Smooth muscle cell (in vitro differentiated cells): ENCODE measurements around the gene IL10RB. TPM values are rescaled to one million over a fixed set of nuclear protein-coding genes. Genes with fewer than 3 reads are reported as not detected.

Experiments used
- DNase-seq: peaks from one replicate; lab custom pipeline; 2025; ENCODE audit not compliant: unreplicated experiment; lab: John Stamatoyannopoulos, UW
- H2AFZ ChIP-seq: fragments of 200-600 bp; sonication (generic); 2 replicates; pipeline ENCODE4 v1.6.0; 2016; ENCODE audit warnings: antibody characterized with exemption, low read depth, mild to moderate bottlenecking
- H3F3A ChIP-seq: fragments of 200-600 bp; sonication (generic); 2 replicates; pipeline ENCODE4 v1.6.0; 2017; ENCODE audit warnings: antibody characterized with exemption, low read depth
- H3K27ac ChIP-seq: fragments of 200-600 bp; sonication (generic); 2 replicates; pipeline ENCODE4 v1.5.1; 2016; ENCODE audit warnings: low read depth, mild to moderate bottlenecking
- H3K27me3 ChIP-seq: fragments of 200-600 bp; sonication (generic); 2 replicates; pipeline ENCODE4 v1.6.1; 2016; ENCODE audit warnings: low read depth, mild to moderate bottlenecking
- H3K36me3 ChIP-seq: fragments of 200-600 bp; sonication (generic); 2 replicates; pipeline ENCODE4 v1.5.1; 2016; ENCODE audit warnings: low read depth
- H3K4me1 ChIP-seq: fragments of 200-600 bp; sonication (generic); 2 replicates; pipeline ENCODE4 v1.5.1; 2016; ENCODE audit warnings: low read depth
- H3K4me2 ChIP-seq: fragments of 200-600 bp; sonication (generic); 2 replicates; pipeline ENCODE4 v1.6.0; 2016; ENCODE audit warnings: mild to moderate bottlenecking
- H3K4me3 ChIP-seq: fragments of 200-600 bp; sonication (generic); 2 replicates; pipeline ENCODE4 v1.5.1; 2016; ENCODE audit warnings: mild to moderate bottlenecking
- H3K79me2 ChIP-seq: fragments of 200-600 bp; sonication (generic); 2 replicates; pipeline ENCODE4 v1.6.0; 2016; ENCODE audit warnings: low read depth, mild to moderate bottlenecking
- H3K9ac ChIP-seq: fragments of 200-600 bp; sonication (generic); 2 replicates; pipeline ENCODE4 v1.6.0; 2016; ENCODE audit warnings: low read depth
- H3K9me3 ChIP-seq: fragments of 200-600 bp; sonication (generic); replicated peaks from 2 replicates; pipeline ENCODE4 v1.5.1; 2016; ENCODE audit warnings: low read depth
- H4K20me1 ChIP-seq: fragments of 200-600 bp; sonication (generic); 2 replicates; pipeline ENCODE4 v1.6.0; 2016; ENCODE audit warnings: low read depth
- CTCF ChIP-seq: fragments of 200-600 bp; sonication (generic); IDR thresholded peaks from 2 replicates; pipeline ENCODE4 v1.5.1; 2017; ENCODE audit warnings: borderline replicate concordance, mild to moderate bottlenecking, antibody characterized with exemption; ENCODE audit not compliant: insufficient read depth, poor library complexity, severe bottlenecking
- WGBS: methylation state at CpG from one replicate; pipeline ENCODE4 v1.1.7; 2016; ENCODE audit warnings: low lambda C conversion rate; 5-methylcytosine and 5-hydroxymethylcytosine counted together
- polyA plus RNA-seq: library from polyadenylated mRNA; unstranded; fragments of >200 nt; fragmentation: Nextera tagmentation; extraction: Ambion mirVana; gene quantifications from 2 replicates; pipeline ENCODE4 v1.2.1, GENCODE V29; 2016
- total RNA-seq: library from RNA; depleted of rRNA; stranded (reverse); fragments of >200 nt; gene quantifications from 2 replicates; pipeline ENCODE4 v1.2.3, GENCODE V29; 2014

The IL10RB gene
- total and polyA plus RNA-seq, 2 experiments from 2014 or later, result 34.4 to 40.2 TPM

- H3K27ac ChIP-seq, result no peak overlapping the region
- H3K9ac ChIP-seq, result no peak overlapping the region
- TF ChIP-seq CTCF, result no peak
- H4K20me1 ChIP-seq, result peaks cover 56% of the 10 kb centered on the region
- no peak overlapping the region for H2AFZ ChIP-seq
- H3K27me3 ChIP-seq, result no peaks in the 10 kb centered on the region
- DNase-seq, result no peak
- no peaks in the 10 kb centered on the region for H3K36me3 ChIP-seq
- no peak overlapping the region for H3K4me3 ChIP-seq
- peaks cover 24% of the 10 kb centered on the region for H3K4me1 ChIP-seq
- WGBS, result 80% methylated on average over 3 of the region's 3 CpGs
- H3K9me3 ChIP-seq, result no peaks in the 10 kb centered on the region
- H3K4me2 ChIP-seq, result no peak overlapping the region
- peaks cover 79% of the 10 kb centered on the region for H3K79me2 ChIP-seq
- H3F3A ChIP-seq, result no peaks in the 10 kb centered on the region
Observed at GRCh38 chr21:33234635-33235520, 31.3 kb upstream of the IL10RB start.

GRCh38 chr21:33236013-33236686 lies 30.0 kb upstream of the IL10RB start:
- WGBS, result 96% methylated on average over 6 of the region's 6 CpGs
- no peaks in the 10 kb centered on the region for H3K36me3 ChIP-seq
- no peak for DNase-seq
- H3K9ac ChIP-seq, result no peak overlapping the region
- H3K27me3 ChIP-seq, result no peaks in the 10 kb centered on the region
- TF ChIP-seq CTCF, result no peak
- H3K4me1 ChIP-seq, result peaks cover 19% of the 10 kb centered on the region
- no peak overlapping the region for H3K27ac ChIP-seq
- no peak overlapping the region for H3K4me2 ChIP-seq
- peaks cover 79% of the 10 kb centered on the region for H3K79me2 ChIP-seq
- no peak overlapping the region for H2AFZ ChIP-seq
- H3K9me3 ChIP-seq, result no peaks in the 10 kb centered on the region
- H3K4me3 ChIP-seq, result no peak overlapping the region
- no peaks in the 10 kb centered on the region for H3F3A ChIP-seq
- peaks cover 58% of the 10 kb centered on the region for H4K20me1 ChIP-seq

- Histone ChIP-seq H3K27ac (no peak overlapping the region), H3K27me3 (no peaks in the 10 kb centered on the region), H3K79me2 (peaks cover 79% of the 10 kb centered on the region), H2AFZ (no peak overlapping the region), H3K4me1 (peaks cover 13% of the 10 kb centered on the region), H3K36me3 (peaks cover under 1% of the 10 kb centered on the region), H3K4me2 (no peak overlapping the region), H3F3A (no peaks in the 10 kb centered on the region), H4K20me1 (peaks cover 52% of the 10 kb centered on the region), H3K9ac (no peak overlapping the region), H3K4me3 (no peak overlapping the region), H3K9me3 (no peaks in the 10 kb centered on the region)
- 86% methylated on average over 2 of the region's 2 CpGs for WGBS
- no peak for DNase-seq
- no peak for TF ChIP-seq CTCF
Observed at GRCh38 chr21:33236766-33237165, 29.4 kb upstream of the IL10RB start.
